HEK293 (cell line): ENCODE measurements around the gene SPARC.

Experiments
- CTCF ChIA-PET: fragments of 350-600 bp; formaldehyde crosslinking; extraction: SDS; loops from one replicate; lab custom pipeline; 2021; ENCODE audit warnings: antibody characterized with exemption; lab: Yijun Ruan, JAX
- POLR2A ChIA-PET: fragments of 300-600 bp; formaldehyde crosslinking; extraction: SDS; loops from one replicate; lab custom pipeline; 2020; ENCODE audit warnings: antibody characterized with exemption, inconsistent platforms; lab: Yijun Ruan, JAX
- H3K27ac ChIP-seq: fragments of 200-500 bp; sonication (Bioruptor generic); 2 replicates; pipeline ENCODE4 v1.5.1; 2014; ENCODE audit warnings: low read depth, low read length, control low read depth, inconsistent platforms; ENCODE audit errors: extremely low read depth
- H3K36me3 ChIP-seq, 2 experiments: fragments of 200-500 bp in 1 of 2; sonication (Bioruptor generic) in 1 of 2; 1 replicate in 1 of 2; 2 replicates in 1 of 2; pipeline ENCODE4 v1.5.1; 2014 to 2017; ENCODE audit warnings: inconsistent platforms in 2 of 2, low read length in 2 of 2; ENCODE audit not compliant: control insufficient read depth in 2 of 2, insufficient read depth in 1 of 2
- H3K4me1 ChIP-seq: fragments of 200-500 bp; sonication (Bioruptor generic); 2 replicates; pipeline ENCODE4 v1.5.1; 2014; ENCODE audit warnings: mild to moderate bottlenecking, low read length, inconsistent platforms; ENCODE audit not compliant: control insufficient read depth, insufficient read depth
- H3K4me3 ChIP-seq: 2 replicates; pipeline ENCODE4 v1.5.1; 2011; ENCODE audit warnings: low read depth, mild to moderate bottlenecking, control low read depth, low read length, moderate library complexity
- H3K9me3 ChIP-seq: fragments of 200-500 bp; sonication (Bioruptor generic); 2 replicates; pipeline ENCODE4 v1.5.1; 2014; ENCODE audit warnings: low read depth, low read length, inconsistent platforms; ENCODE audit not compliant: control insufficient read depth, insufficient read depth
- KLF10 ChIP-seq: fragments of 450-650 bp; IDR thresholded peaks from 2 replicates; pipeline ENCODE4 v1.5.1; 2018; ENCODE audit warnings: missing biosample characterization, mild to moderate bottlenecking, missing genetic modification characterization
- SETDB1 ChIP-seq: IDR thresholded peaks from one replicate; pipeline ENCODE4 v1.6.1; 2017; ENCODE audit warnings: mild to moderate bottlenecking, low read length, moderate library complexity, mixed read lengths; ENCODE audit not compliant: insufficient read length
- TCF7L2 ChIP-seq: IDR thresholded peaks from 2 replicates; pipeline ENCODE4 v1.6.1; 2011; ENCODE audit warnings: low read depth, mild to moderate bottlenecking, inconsistent platforms, low read length, moderate library complexity, borderline replicate concordance
- ZFP41 ChIP-seq: fragments of 450-650 bp; formaldehyde crosslinking; IDR thresholded peaks from 2 replicates; pipeline ENCODE4 v1.5.1; 2016; ENCODE audit warnings: missing biosample characterization, missing genetic modification characterization, borderline replicate concordance
- ZFP69B ChIP-seq: fragments of 450-650 bp; formaldehyde crosslinking; IDR thresholded peaks from 2 replicates; pipeline ENCODE4 v1.5.1; 2016; ENCODE audit warnings: missing biosample characterization, missing genetic modification characterization
- ZNF121 ChIP-seq: fragments of 450-650 bp; formaldehyde crosslinking; IDR thresholded peaks from 2 replicates; pipeline ENCODE4 v1.5.1; 2016; ENCODE audit warnings: missing biosample characterization, missing genetic modification characterization
- ZNF132 ChIP-seq: fragments of 450-650 bp; formaldehyde crosslinking; IDR thresholded peaks from 2 replicates; pipeline ENCODE4 v1.5.1; 2017; ENCODE audit warnings: missing biosample characterization, missing genetic modification characterization, borderline replicate concordance
- ZNF16 ChIP-seq: fragments of 450-650 bp; formaldehyde crosslinking; IDR thresholded peaks from 2 replicates; pipeline ENCODE4 v1.5.1; 2016; ENCODE audit warnings: low read depth, missing biosample characterization, missing genetic modification characterization
- ZNF266 ChIP-seq: fragments of 450-650 bp; formaldehyde crosslinking; IDR thresholded peaks from 2 replicates; pipeline ENCODE4 v1.5.1; 2016; ENCODE audit warnings: missing biosample characterization, missing genetic modification characterization, low read depth
- ZNF274 ChIP-seq, 2 experiments: fragments of 200-500 bp in 1 of 2; fragments of 450-650 bp in 1 of 2; sonication (Bioruptor generic) in 1 of 2; formaldehyde crosslinking in 1 of 2; IDR thresholded peaks; 2 replicates each; pipeline versions ENCODE4 v1.5.1 to v1.6.1; 2014 to 2016; ENCODE audit warnings: borderline replicate concordance in 1 of 2, inconsistent platforms in 1 of 2, low read length in 1 of 2, missing biosample characterization in 1 of 2, missing genetic modification characterization in 1 of 2
- ZNF394 ChIP-seq: fragments of 450-650 bp; formaldehyde crosslinking; IDR thresholded peaks from 2 replicates; pipeline ENCODE4 v1.5.1; 2016; ENCODE audit warnings: missing biosample characterization, missing genetic modification characterization, mild to moderate bottlenecking, moderate library complexity, borderline replicate concordance
- ZNF514 ChIP-seq: fragments of 450-650 bp; formaldehyde crosslinking; IDR thresholded peaks from 2 replicates; pipeline ENCODE4 v1.5.1; 2016; ENCODE audit warnings: missing biosample characterization, missing genetic modification characterization
- TF ChIP-seq, protein P1 (sequence below): fragments of 450-650 bp; formaldehyde crosslinking; IDR thresholded peaks from 2 replicates; pipeline ENCODE4 v1.5.1; 2016; ENCODE audit warnings: missing biosample characterization, missing genetic modification characterization, low read depth
- TF ChIP-seq, protein P2 (sequence below): fragments of 450-650 bp; formaldehyde crosslinking; IDR thresholded peaks from 2 replicates; pipeline ENCODE4 v1.5.0; 2017; ENCODE audit warnings: missing biosample characterization, missing genetic modification characterization, borderline replicate concordance
- TF ChIP-seq, protein P3 (sequence below): fragments of 450-650 bp; IDR thresholded peaks from 2 replicates; pipeline ENCODE4 v1.5.1; 2018; ENCODE audit warnings: missing biosample characterization, missing genetic modification characterization
- TF ChIP-seq, protein P4 (sequence below): fragments of 450-650 bp; formaldehyde crosslinking; IDR thresholded peaks from 2 replicates; pipeline ENCODE4 v1.5.1; 2016; ENCODE audit warnings: missing biosample characterization, missing genetic modification characterization
- TF ChIP-seq, protein P5 (sequence below): fragments of 450-650 bp; formaldehyde crosslinking; IDR thresholded peaks from 2 replicates; pipeline ENCODE4 v1.5.1; 2016; ENCODE audit warnings: missing biosample characterization, missing genetic modification characterization, low read depth

Gene SPARC

DNA sequence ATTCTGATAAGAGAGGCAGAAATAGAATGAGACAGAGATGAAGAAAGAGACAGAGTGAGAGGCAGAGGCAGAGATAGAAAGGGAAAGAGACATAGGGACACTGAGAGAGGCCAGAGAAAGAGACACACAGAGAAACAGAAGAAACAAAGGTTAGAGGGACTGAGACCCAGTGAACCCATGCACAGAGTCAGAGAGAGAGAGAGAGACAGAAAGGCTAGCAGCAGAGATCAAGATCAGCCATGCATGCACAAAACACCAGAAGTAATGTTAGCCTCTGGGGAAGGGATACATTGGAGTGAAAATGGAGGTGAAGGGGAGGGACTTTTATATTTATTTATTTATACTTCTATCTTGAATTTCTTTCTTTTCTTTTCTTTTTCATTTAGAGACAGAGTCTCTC, 14.1 kb upstream of the SPARC start:
- CTCF ChIA-PET = interaction anchor here (2.8 kb wide), 1 partner anchor 49 kb away, joined by 11 read pairs; no protein-coding TSS in a partner anchor
- Histone ChIP-seq H3K36me3 (no peaks in the 10 kb centered on the region), H3K27ac (no peak overlapping the region), H3K9me3 (no peaks in the 10 kb centered on the region), H3K4me1 (no peaks in the 10 kb centered on the region), H3K4me3 (no peak overlapping the region)
- TF ChIP-seq ZNF514 (no peak), ZNF266 (tag by site-specific recombination) (no peak), SETDB1 (no peak), ZNF132 (tag by site-specific recombination) (no peak)
- TF ChIP-seq, protein P1, sequence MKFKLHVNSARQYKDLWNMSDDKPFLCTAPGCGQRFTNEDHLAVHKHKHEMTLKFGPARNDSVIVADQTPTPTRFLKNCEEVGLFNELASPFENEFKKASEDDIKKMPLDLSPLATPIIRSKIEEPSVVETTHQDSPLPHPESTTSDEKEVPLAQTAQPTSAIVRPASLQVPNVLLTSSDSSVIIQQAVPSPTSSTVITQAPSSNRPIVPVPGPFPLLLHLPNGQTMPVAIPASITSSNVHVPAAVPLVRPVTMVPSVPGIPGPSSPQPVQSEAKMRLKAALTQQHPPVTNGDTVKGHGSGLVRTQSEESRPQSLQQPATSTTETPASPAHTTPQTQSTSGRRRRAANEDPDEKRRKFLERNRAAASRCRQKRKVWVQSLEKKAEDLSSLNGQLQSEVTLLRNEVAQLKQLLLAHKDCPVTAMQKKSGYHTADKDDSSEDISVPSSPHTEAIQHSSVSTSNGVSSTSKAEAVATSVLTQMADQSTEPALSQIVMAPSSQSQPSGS = no peak
- TF ChIP-seq, protein P2, sequence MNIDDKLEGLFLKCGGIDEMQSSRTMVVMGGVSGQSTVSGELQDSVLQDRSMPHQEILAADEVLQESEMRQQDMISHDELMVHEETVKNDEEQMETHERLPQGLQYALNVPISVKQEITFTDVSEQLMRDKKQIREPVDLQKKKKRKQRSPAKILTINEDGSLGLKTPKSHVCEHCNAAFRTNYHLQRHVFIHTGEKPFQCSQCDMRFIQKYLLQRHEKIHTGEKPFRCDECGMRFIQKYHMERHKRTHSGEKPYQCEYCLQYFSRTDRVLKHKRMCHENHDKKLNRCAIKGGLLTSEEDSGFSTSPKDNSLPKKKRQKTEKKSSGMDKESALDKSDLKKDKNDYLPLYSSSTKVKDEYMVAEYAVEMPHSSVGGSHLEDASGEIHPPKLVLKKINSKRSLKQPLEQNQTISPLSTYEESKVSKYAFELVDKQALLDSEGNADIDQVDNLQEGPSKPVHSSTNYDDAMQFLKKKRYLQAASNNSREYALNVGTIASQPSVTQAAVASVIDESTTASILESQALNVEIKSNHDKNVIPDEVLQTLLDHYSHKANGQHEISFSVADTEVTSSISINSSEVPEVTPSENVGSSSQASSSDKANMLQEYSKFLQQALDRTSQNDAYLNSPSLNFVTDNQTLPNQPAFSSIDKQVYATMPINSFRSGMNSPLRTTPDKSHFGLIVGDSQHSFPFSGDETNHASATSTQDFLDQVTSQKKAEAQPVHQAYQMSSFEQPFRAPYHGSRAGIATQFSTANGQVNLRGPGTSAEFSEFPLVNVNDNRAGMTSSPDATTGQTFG (tag by site-specific recombination) = no peak
- POLR2A ChIA-PET = interaction anchor here (1.4 to 1.9 kb wide), 2 partner anchors 9 to 14 kb away, joined by 3 to 4 read pairs; partner anchors contain the start of gene SPARC

DNA sequence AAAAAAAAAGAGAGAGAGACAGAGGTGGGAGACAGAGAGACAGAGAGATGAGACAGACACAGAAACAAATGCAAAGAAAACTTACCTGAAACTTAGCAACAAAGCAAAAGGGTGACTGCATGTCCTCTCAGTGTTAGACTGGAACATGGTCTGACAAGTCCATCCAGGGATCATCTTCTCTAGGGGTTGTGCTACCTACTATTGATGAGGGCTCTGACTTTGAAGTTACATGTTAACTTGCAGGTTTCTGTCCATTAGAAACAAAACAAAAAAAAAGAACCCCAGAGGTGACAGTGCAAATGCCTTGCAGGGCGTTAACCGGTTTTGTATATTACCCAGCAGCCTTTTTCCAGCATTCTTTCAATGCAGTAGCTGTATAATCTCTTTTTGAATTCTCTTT, 13.6 kb upstream of the SPARC start:
- Histone ChIP-seq H3K9me3 (no peaks in the 10 kb centered on the region), H3K27ac (no peak overlapping the region), H3K36me3 (no peaks in the 10 kb centered on the region), H3K4me1 (no peaks in the 10 kb centered on the region), H3K4me3 (no peak overlapping the region)
- TF ChIP-seq ZNF121 (tag by site-specific recombination) = no peak
- TF ChIP-seq, protein P3, sequence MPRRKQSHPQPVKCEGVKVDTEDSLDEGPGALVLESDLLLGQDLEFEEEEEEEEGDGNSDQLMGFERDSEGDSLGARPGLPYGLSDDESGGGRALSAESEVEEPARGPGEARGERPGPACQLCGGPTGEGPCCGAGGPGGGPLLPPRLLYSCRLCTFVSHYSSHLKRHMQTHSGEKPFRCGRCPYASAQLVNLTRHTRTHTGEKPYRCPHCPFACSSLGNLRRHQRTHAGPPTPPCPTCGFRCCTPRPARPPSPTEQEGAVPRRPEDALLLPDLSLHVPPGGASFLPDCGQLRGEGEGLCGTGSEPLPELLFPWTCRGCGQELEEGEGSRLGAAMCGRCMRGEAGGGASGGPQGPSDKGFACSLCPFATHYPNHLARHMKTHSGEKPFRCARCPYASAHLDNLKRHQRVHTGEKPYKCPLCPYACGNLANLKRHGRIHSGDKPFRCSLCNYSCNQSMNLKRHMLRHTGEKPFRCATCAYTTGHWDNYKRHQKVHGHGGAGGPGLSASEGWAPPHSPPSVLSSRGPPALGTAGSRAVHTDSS = no peak
- no peak for TF ChIP-seq TCF7L2
- no peak for TF ChIP-seq ZNF16 (tag by site-specific recombination)
- TF ChIP-seq, protein P4, sequence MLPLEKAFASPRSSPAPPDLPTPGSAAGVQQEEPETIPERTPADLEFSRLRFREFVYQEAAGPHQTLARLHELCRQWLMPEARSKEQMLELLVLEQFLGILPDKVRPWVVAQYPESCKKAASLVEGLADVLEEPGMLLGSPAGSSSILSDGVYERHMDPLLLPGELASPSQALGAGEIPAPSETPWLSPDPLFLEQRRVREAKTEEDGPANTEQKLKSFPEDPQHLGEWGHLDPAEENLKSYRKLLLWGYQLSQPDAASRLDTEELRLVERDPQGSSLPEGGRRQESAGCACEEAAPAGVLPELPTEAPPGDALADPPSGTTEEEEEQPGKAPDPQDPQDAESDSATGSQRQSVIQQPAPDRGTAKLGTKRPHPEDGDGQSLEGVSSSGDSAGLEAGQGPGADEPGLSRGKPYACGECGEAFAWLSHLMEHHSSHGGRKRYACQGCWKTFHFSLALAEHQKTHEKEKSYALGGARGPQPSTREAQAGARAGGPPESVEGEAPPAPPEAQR (tag by site-specific recombination) = no peak
- no peak for TF ChIP-seq ZFP69B
- TF ChIP-seq ZNF394 (tag by site-specific recombination) = no peak
- no peak for TF ChIP-seq ZFP41 (tag by site-specific recombination)
- TF ChIP-seq, protein P5, sequence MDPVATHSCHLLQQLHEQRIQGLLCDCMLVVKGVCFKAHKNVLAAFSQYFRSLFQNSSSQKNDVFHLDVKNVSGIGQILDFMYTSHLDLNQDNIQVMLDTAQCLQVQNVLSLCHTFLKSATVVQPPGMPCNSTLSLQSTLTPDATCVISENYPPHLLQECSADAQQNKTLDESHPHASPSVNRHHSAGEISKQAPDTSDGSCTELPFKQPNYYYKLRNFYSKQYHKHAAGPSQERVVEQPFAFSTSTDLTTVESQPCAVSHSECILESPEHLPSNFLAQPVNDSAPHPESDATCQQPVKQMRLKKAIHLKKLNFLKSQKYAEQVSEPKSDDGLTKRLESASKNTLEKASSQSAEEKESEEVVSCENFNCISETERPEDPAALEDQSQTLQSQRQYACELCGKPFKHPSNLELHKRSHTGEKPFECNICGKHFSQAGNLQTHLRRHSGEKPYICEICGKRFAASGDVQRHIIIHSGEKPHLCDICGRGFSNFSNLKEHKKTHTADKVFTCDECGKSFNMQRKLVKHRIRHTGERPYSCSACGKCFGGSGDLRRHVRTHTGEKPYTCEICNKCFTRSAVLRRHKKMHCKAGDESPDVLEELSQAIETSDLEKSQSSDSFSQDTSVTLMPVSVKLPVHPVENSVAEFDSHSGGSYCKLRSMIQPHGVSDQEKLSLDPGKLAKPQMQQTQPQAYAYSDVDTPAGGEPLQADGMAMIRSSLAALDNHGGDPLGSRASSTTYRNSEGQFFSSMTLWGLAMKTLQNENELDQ (tag by site-specific recombination) = no peak
- TF ChIP-seq KLF10 (tag by site-specific recombination) = no peak
- TF ChIP-seq ZNF274 (IDR thresholded peaks at IDR 0.05; ENCODE audit: low read length) = no peak
- no peak for TF ChIP-seq ZNF274 (tag by site-specific recombination; IDR thresholded peaks at IDR 0.05; ENCODE audit: borderline replicate concordance)
- ChIA-PET CTCF (interaction anchor here (0.6 to 2.8 kb wide), 5 partner anchors 18 to 212 kb away, joined by 3 to 11 read pairs (median 5); no protein-coding TSS in a partner anchor), POLR2A (interaction anchor here (0.7 to 1.9 kb wide), 2 partner anchors 9 to 17 kb away, joined by 3 to 4 read pairs; no protein-coding TSS in a partner anchor)
